Measurements from ENCODE around the gene GCNT2. TPM values are rescaled to one million over a fixed set of nuclear protein-coding genes. Genes with fewer than 3 reads are reported as not detected.
A peak's percentile ranks its signal among the peaks of the same experiment; 100 is the strongest.

Gene GCNT2
- 27.4 TPM for total RNA-seq
- long read RNA-seq, full-length matches to known transcripts: 6 of 18 reads
- long read RNA-seq, partial matches to known transcripts: 3 of 18 reads
- long read RNA-seq, other reads (novel, unspliced or antisense): 9 of 18 reads

DNA sequence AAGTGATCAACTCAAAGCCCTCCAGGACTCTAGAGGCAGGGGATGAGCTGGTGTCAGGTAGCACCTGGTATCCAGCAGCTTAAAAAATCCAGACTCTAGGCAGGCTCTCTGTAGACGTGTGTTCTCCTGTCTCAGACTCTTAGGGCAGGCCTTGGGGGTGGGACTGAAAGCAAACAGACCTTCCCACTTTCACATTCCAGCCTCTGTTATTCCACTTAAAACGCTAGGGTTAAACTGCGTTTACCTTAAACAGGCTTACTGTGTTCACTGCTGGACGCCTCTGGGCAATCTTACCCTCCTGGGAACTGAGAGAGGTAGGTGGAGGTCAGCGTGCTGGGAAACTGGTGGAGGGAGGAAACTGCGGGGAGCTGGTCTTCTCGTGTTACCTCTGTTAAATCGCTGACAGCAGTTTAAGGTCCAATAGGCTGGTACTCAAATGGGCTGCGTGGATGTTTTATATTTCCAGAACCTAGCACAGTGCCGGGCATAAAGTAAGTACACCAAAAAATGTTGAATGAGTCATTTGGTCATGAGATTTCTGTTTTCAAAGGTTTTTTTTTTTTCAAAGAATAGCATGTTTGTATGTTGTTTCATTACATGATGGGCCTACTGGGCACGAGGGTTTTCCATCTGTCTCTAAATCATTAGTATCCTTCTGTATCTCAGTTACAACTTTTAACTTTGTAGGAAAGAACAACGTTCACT, at the start of gene GCNT2:
GCNT2 (plus strand) TSS at position 248 of the 705 bp plus-strand sequence. CDS start 7,561 bp downstream, outside the sequence.
- ATAC-seq: peak; percentile 92
- Histone ChIP-seq H3K27ac (peak within 1 kb of the TSS; percentile 81), H3K9me3 (no peaks in the 10 kb centered on the region), H3K36me3 (no peaks in the 10 kb centered on the region), H3K27me3 (no peaks in the 10 kb centered on the region), H3K4me3 (peak within 1 kb of the TSS; percentile 35), H3K4me1 (peaks cover 10% of the 10 kb centered on the region)
- intact Hi-C loops (cut with DNase I): no loop called here
- TF ChIP-seq, protein P1, sequence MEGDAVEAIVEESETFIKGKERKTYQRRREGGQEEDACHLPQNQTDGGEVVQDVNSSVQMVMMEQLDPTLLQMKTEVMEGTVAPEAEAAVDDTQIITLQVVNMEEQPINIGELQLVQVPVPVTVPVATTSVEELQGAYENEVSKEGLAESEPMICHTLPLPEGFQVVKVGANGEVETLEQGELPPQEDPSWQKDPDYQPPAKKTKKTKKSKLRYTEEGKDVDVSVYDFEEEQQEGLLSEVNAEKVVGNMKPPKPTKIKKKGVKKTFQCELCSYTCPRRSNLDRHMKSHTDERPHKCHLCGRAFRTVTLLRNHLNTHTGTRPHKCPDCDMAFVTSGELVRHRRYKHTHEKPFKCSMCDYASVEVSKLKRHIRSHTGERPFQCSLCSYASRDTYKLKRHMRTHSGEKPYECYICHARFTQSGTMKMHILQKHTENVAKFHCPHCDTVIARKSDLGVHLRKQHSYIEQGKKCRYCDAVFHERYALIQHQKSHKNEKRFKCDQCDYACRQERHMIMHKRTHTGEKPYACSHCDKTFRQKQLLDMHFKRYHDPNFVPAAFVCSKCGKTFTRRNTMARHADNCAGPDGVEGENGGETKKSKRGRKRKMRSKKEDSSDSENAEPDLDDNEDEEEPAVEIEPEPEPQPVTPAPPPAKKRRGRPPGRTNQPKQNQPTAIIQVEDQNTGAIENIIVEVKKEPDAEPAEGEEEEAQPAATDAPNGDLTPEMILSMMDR (IDR thresholded peaks at IDR 0.05): no peak
- DNase-seq: no peak

DNA sequence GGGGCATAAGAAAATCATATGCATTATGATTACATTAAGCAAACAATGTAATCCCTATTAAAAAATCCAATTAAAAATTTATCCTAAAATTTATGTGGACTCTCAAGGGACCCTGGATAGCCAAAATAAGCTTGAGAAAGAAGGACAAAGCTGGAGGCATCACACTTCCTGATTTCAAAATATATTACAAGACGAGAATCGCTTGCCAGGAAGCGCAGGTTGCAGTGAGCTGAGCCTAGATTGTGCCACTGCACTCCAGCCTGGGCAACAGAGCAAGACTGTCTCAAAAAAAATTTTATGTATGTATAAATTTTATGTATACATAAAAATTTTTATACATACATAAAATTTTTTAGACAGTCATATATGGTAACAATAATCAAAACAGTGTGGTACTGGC, 48.5 kb upstream of the GCNT2 start:
- Histone ChIP-seq H3K4me3 (no peak overlapping the region), H3K36me3 (no peaks in the 10 kb centered on the region), H3K9me3 (no peaks in the 10 kb centered on the region), H3K27ac (no peak overlapping the region), H3K27me3 (no peaks in the 10 kb centered on the region), H3K4me1 (no peaks in the 10 kb centered on the region)
- no peak for ATAC-seq
- DNase-seq: no peak
- TF ChIP-seq, protein P1 (IDR thresholded peaks at IDR 0.05): no peak
- intact Hi-C loops (cut with DNase I): no loop called here

DNA sequence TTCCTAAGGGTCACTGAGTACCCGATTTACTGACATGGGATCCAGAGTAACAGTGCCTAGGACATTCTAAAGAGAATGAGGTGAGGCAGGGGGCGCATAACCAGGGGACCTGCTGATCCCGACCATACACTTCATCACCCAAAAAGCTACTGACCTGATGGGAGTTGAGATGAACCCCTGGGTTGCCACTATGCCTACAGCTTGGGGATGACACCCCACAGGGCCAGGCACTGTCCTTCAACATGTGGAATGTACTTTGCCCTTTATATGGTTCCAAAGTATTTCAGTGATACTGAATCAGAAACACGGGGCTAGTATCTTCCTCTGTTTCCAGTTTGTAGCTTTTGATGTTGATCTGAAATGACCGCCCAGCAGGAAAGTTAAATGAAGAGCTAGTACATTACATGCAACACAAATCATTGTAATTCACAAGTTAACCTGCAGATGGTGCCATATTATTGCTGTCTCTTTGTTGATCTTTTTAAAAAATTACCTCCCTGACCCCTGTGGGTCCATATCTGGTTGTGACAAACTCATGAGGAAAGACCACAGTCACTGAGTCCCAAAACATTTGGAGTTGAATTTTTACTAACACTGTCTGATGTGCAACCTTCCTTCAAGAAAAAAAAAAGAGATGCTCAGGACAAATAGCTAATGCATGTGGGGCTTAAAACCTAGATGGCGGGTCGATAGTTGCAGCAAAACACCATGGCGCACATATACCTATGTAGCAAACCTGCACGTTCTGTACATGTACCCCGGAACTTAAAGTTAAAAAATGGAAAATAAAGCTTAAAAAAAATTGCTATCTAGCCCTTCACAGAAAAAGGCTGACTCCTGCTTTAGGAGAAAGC, 42.7 kb upstream of the GCNT2 start:
- ATAC-seq: peak; percentile 69
- Histone ChIP-seq H3K27ac (no peak overlapping the region), H3K9me3 (no peaks in the 10 kb centered on the region), H3K36me3 (no peaks in the 10 kb centered on the region), H3K4me1 (no peaks in the 10 kb centered on the region), H3K4me3 (no peak overlapping the region), H3K27me3 (no peaks in the 10 kb centered on the region)
- intact Hi-C loops (cut with DNase I): no loop called here
- DNase-seq: no peak
- TF ChIP-seq, protein P1 (IDR thresholded peaks at IDR 0.05): peak; percentile 61

GRCh38 chr6:10479939-10480700, 41.0 kb upstream of the GCNT2 start:
- Histone ChIP-seq H3K27ac (no peak overlapping the region), H3K36me3 (no peaks in the 10 kb centered on the region), H3K9me3 (no peaks in the 10 kb centered on the region), H3K4me3 (no peak overlapping the region), H3K27me3 (no peaks in the 10 kb centered on the region), H3K4me1 (no peaks in the 10 kb centered on the region)
- TF ChIP-seq, protein P1 (IDR thresholded peaks at IDR 0.05): no peak
- no peak for DNase-seq
- intact Hi-C loops (cut with DNase I): no loop called here
- ATAC-seq: no peak

DNA sequence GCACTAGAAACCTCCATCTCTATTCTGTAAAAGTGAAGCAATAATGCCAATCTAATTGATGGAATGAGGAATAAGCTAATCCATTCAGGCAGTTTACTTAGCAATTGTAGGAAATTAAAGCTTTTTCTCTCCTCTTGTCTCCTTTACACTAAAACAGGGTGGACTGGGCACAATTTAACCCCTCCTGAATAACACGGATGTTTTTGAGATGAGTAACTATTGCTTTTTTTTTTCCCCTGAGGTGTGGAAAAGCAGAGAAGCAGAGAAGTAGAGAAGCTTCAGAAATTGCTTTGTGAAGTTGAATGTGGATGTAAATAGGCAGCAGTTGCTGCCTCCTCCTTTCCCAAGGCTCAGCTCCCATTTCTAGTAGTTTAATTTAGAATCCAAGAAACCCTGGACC, 40.0 kb upstream of the GCNT2 start:
- ATAC-seq (no peak), DNase-seq (no peak)
- Histone ChIP-seq H3K9me3 (no peaks in the 10 kb centered on the region), H3K4me3 (no peak overlapping the region), H3K27ac (no peak overlapping the region), H3K4me1 (no peaks in the 10 kb centered on the region), H3K36me3 (no peaks in the 10 kb centered on the region), H3K27me3 (no peaks in the 10 kb centered on the region)
- intact Hi-C loops (cut with DNase I): no loop called here
- TF ChIP-seq, protein P1 (IDR thresholded peaks at IDR 0.05): no peak

Data from upper lobe of right lung (tissue), 1 donor.